ENCODE results near the gene EML4.
"Not testable (repeated sequence)": the region's sequence is repeated elsewhere in the genome, so short reads cannot be mapped to it uniquely, and the experiment has no call there.

The EML4 gene

GRCh38 chr2:42361728-42362283, 192.7 kb downstream of the EML4 start:
- DNase-seq, result no peak

DNA sequence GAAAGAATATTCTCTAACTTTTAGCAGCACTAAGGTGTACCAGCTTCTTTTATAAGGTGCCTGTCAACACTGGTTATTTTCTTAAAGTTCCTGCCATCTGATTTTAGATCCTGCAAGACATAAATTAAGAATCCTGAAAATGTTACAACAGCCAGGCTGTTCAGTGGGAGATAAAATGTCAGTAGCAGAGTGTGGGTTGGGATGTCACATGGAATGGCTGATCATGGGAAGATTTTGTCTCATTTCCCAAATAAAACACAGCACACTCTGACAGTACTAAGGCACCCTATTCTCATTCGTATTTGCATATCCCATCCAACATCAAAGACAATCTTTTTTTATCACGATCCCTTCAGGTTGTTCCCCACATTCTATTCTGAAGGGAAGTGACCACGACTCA, 194.3 kb downstream of the EML4 start:
- DNase-seq, result no peak

DNA sequence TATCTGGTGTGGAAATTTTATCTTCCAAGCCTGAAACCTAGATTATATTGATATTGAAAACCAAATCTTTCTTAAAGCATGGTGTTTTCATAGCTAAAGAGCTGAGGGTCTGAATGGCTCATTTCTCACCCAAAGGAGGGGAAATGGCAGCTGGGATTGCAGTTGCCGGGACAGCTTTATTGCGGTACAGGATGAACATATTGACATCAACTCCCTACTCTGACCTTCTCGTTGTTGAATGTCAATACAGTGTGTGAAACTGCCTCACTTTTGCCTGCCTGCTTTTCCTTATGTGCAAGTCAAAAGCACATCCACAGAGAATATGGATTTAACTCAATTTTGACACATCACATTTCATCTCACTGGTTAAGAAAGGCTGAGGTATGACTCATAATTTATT, 195.5 kb downstream of the EML4 start:
- no peak for DNase-seq

- no peak for DNase-seq
These were observed 197.3 kb downstream of the EML4 start for GRCh38 chr2:42366411-42366810.

GRCh38 chr2:42367835-42368234, 198.7 kb downstream of the EML4 start:
- no peak for DNase-seq

- no peak for DNase-seq
These were observed 199.8 kb downstream of the EML4 start for GRCh38 chr2:42368817-42369531.

GRCh38 chr2:42369532-42370229, 200.5 kb downstream of the EML4 start:
- DNase-seq, result no peak

GRCh38 chr2:42371611-42372473, 202.7 kb downstream of the EML4 start:
- DNase-seq, result peak in 1 of 2 experiments; percentile 59

DNA sequence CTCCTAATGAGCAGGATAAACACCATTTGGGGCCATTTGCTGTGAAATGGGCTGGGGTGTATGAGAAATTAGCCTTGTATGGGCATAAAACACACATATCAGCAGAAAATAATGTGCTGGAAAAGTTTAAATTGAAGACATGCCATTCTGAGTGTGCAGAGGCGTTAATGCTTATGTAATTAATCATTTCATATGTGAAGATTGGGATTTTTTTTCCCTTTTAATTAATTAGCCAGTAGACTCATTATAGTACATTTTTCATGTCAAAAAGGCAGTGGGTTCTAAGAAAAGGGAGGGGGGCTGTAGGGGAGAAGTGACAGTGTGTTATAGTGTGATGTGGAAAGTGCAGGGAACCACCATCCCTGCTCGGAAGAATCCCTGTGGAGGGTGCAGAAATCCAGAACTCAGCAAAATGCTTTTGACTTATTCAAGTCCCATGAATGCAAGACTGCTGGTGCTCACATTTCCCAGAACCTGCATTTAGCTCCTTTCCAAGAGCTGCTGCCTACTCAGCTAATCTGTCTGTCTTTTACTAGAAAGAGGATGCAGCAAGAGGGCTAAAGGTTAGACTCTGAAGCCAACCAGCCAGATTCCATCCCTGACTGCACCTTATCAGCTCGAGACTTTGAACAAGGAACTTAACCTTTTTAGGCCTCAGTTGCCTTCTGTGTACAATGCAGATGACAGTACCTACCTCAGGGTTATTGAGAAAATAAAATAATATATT, 203.5 kb downstream of the EML4 start:
- no peak for DNase-seq

DNA sequence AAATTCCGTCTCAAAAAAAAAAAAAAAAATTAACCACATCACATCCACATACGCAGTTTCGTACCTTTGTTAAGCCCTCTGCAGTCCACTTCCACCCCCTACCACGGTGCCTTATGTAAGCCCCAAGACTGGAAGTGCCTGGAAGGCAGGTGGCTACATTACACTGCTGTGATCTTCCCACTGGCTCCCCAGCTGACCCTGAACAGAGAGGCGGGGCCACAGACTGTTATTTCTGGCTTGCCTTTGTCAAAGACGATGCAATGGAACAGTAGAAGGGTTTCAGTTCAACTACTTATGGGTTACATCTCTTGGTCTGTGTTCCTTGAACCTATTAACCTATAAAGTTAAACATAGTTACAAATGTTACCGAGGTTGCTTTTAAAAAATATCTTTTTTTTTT, 207.6 kb downstream of the EML4 start:
- DNase-seq, result no peak

DNA sequence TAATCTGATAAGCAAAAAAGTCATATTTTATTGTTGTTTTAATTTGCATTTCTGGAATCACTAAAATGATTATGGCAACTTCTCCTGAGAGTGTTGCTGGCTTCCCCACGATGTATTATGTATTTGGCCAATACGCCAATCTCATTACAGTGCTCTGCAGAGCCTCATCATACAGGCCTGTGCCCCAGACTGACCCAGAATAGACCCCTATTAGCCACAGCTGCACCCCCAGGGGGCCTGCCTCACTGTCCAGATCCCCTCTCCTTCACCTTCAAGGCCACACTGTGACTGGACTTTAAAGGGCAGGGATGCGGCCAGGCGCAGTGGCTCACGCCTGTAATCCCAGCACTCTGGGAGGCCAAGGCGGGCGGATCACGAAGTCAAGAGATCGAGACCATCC, 209.3 kb downstream of the EML4 start:
- no peak for DNase-seq

- DNase-seq, result not testable (repeated sequence)
These were observed 210.9 kb downstream of the EML4 start for GRCh38 chr2:42380026-42380425.

GRCh38 chr2:42382144-42382543, 213.0 kb downstream of the EML4 start:
- DNase-seq, result no peak

Data from NCI-H524 (cell line).